CD4-positive, CD25-positive, alpha-beta regulatory T cell (primary cell): ENCODE results near the gene PDS5B. TPM values are rescaled to one million over a fixed set of nuclear protein-coding genes. Genes with fewer than 3 reads are reported as not detected.
"Not testable (repeated sequence)": the region's sequence is repeated elsewhere in the genome, so short reads cannot be mapped to it uniquely, and the experiment has no call there.

ENCODE experiments used
- ATAC-seq, 2 donors: fragments of 150-1000 bp; cut with Tn5 transposase; one replicate each; pipeline ENCODE4 v1.10.0; 2021; ENCODE audit warnings: low read depth in 2 of 2, moderate number of reproducible peaks in 2 of 2, moderate library complexity in 1 of 2
- DNase-seq, 3 donors: peaks; one replicate each; pipeline versions ENCODE4 v3.0.0 to v3.0.0-alpha.2; 2012 to 2022; ENCODE audit warnings: mixed read lengths in 1 of 3
- H3K27ac ChIP-seq: one replicate; pipeline ENCODE4 v1.7.0; 2013; ENCODE audit warnings: mild to moderate bottlenecking, low read length; ENCODE audit not compliant: insufficient read depth, poor library complexity, severe bottlenecking
- H3K27me3 ChIP-seq: one replicate; pipeline ENCODE4 v1.7.0; 2013; ENCODE audit warnings: low read length; ENCODE audit not compliant: control insufficient read depth, insufficient read depth
- H3K36me3 ChIP-seq: one replicate; pipeline ENCODE4 v1.7.0; 2013; ENCODE audit warnings: mild to moderate bottlenecking, low read length, moderate library complexity; ENCODE audit not compliant: control insufficient read depth, insufficient read depth
- H3K4me1 ChIP-seq: 2 replicates; pipeline ENCODE4 v1.7.0; 2013; ENCODE audit warnings: mild to moderate bottlenecking, low read length; ENCODE audit not compliant: insufficient read depth, control insufficient read depth, poor library complexity, severe bottlenecking
- H3K4me3 ChIP-seq: one replicate; pipeline ENCODE4 v1.7.0; 2013; ENCODE audit warnings: low read depth, mild to moderate bottlenecking, low read length, moderate library complexity
- H3K9me3 ChIP-seq, 2 experiments: 1 replicate in 1 of 2; 2 replicates in 1 of 2; pipeline ENCODE4 v1.7.0; 2013; ENCODE audit warnings: low read length in 2 of 2, mild to moderate bottlenecking in 1 of 2, moderate library complexity in 1 of 2; ENCODE audit not compliant: control insufficient read depth in 2 of 2
- H3K27ac Mint-ChIP-seq, 3 donors: one replicate each; pipeline ENCODE4 v1.8.0; 2020 to 2022; ENCODE audit warnings: mild to moderate bottlenecking in 3 of 3, mixed read lengths in 3 of 3, moderate library complexity in 2 of 3
- H3K27me3 Mint-ChIP-seq: one replicate; pipeline ENCODE4 v1.8.0; 2022; ENCODE audit warnings: mild to moderate bottlenecking, mixed read lengths
- H3K36me3 Mint-ChIP-seq: one replicate; pipeline ENCODE4 v1.8.0; 2020; ENCODE audit warnings: mixed read lengths
- H3K4me1 Mint-ChIP-seq, 4 donors: one replicate each; pipeline ENCODE4 v1.8.0; 2020 to 2022; ENCODE audit warnings: mixed read lengths in 4 of 4, mild to moderate bottlenecking in 1 of 4
- H3K4me3 Mint-ChIP-seq, 4 donors: one replicate each; pipeline ENCODE4 v1.8.0; 2020 to 2022; ENCODE audit warnings: mild to moderate bottlenecking in 4 of 4, mixed read lengths in 4 of 4, moderate library complexity in 3 of 4
- H3K9me3 Mint-ChIP-seq, 7 donors: one replicate each; pipeline ENCODE4 v1.8.0; 2020 to 2022; ENCODE audit warnings: mixed read lengths in 7 of 7, mild to moderate bottlenecking in 3 of 7, moderate library complexity in 2 of 7
- polyA plus RNA-seq, 4 donors: library from polyadenylated mRNA; unstranded; fragments of 300-500 nt; fragmentation: Illumina TruSeq; gene quantifications; one replicate each; pipeline ENCODE4 v1.2.3, GENCODE V29; 2021
- total RNA-seq: library from RNA; stranded (reverse); gene quantifications from one replicate; pipeline ENCODE4 v1.2.3, GENCODE V29; 2022

Gene PDS5B
- total and polyA plus RNA-seq, 5 donors from 2014 or later, result 28.6 to 51.4 (median 34.5) TPM

- H3K4me3 Mint-ChIP-seq, result no peak overlapping the region
- H3K27ac ChIP-seq, result no peak overlapping the region
- peaks cover 2% of the 10 kb centered on the region for H3K36me3 ChIP-seq
- H3K4me1 Mint-ChIP-seq, result peaks cover 27 to 74% (median 45%) of the 10 kb centered on the region in 4 donors
- H3K9me3 Mint-ChIP-seq, result peaks cover 0 to 5% (median 0%) of the 10 kb centered on the region in 7 donors
- peak overlapping the region in 1 of 3 donors; percentile 26 for H3K27ac Mint-ChIP-seq
- DNase-seq, result no peak
- ATAC-seq, result no peak
- peaks cover 48% of the 10 kb centered on the region for H3K36me3 Mint-ChIP-seq
- H3K27me3 ChIP-seq, result no peaks in the 10 kb centered on the region
- H3K4me3 ChIP-seq, result no peak overlapping the region
- H3K9me3 ChIP-seq, result no peaks in the 10 kb centered on the region
- H3K27me3 Mint-ChIP-seq, result no peaks in the 10 kb centered on the region
- peaks cover 1% of the 10 kb centered on the region for H3K4me1 ChIP-seq
These were observed 140.3 kb downstream of the PDS5B start for GRCh38 chr13:32726374-32727037.

GRCh38 chr13:32728327-32728726 is 142.1 kb downstream of the PDS5B start:
- Mint-ChIP-seq H3K27me3 (no peaks in the 10 kb centered on the region), H3K36me3 (peaks cover 38% of the 10 kb centered on the region), H3K9me3 (peaks cover 0 to 6% (median 0%) of the 10 kb centered on the region in 7 donors), H3K4me1 (peaks cover 31 to 70% (median 41%) of the 10 kb centered on the region in 4 donors), H3K4me3 (no peak overlapping the region), H3K27ac (no peak overlapping the region)
- ATAC-seq (no peak), DNase-seq (no peak)
- H3K27me3 ChIP-seq, result no peaks in the 10 kb centered on the region
- H3K4me3 ChIP-seq, result no peak overlapping the region
- peaks cover 3% of the 10 kb centered on the region for H3K4me1 ChIP-seq
- H3K27ac ChIP-seq, result no peak overlapping the region
- no peaks in the 10 kb centered on the region for H3K9me3 ChIP-seq
- H3K36me3 ChIP-seq, result peaks cover 2% of the 10 kb centered on the region

GRCh38 chr13:32729097-32729496 is 142.8 kb downstream of the PDS5B start:
- not testable (repeated sequence) for H3K27me3 Mint-ChIP-seq, H3K4me1 ChIP-seq, ATAC-seq, H3K27ac Mint-ChIP-seq, DNase-seq, H3K27ac ChIP-seq, H3K4me3 Mint-ChIP-seq, H3K9me3 ChIP-seq, H3K27me3 ChIP-seq, H3K36me3 ChIP-seq, H3K4me3 ChIP-seq, H3K9me3 Mint-ChIP-seq
- Mint-ChIP-seq H3K36me3 (peaks cover 33% of the 10 kb centered on the region), H3K4me1 (peaks cover 29 to 67% (median 37%) of the 10 kb centered on the region in 4 donors)

- no peaks in the 10 kb centered on the region for H3K27me3 Mint-ChIP-seq
- ATAC-seq (no peak), DNase-seq (no peak)
- peaks cover 20% of the 10 kb centered on the region for H3K36me3 Mint-ChIP-seq
- no peak overlapping the region for H3K27ac ChIP-seq
- peaks cover 10% of the 10 kb centered on the region for H3K4me1 ChIP-seq
- H3K36me3 ChIP-seq, result no peaks in the 10 kb centered on the region
- peak overlapping the region in 2 of 3 donors; percentile 5 to 12 for H3K27ac Mint-ChIP-seq
- H3K9me3 ChIP-seq, result no peaks in the 10 kb centered on the region
- peaks cover 0 to 6% (median 0%) of the 10 kb centered on the region in 7 donors for H3K9me3 Mint-ChIP-seq
- H3K27me3 ChIP-seq, result no peaks in the 10 kb centered on the region
- H3K4me1 Mint-ChIP-seq, result peaks cover 31 to 59% (median 39%) of the 10 kb centered on the region in 4 donors
- H3K4me3 Mint-ChIP-seq, result no peak overlapping the region
- H3K4me3 ChIP-seq, result no peak overlapping the region
These were observed 144.8 kb downstream of the PDS5B start for GRCh38 chr13:32731074-32731473.

GRCh38 chr13:32731576-32731975 is 145.3 kb downstream of the PDS5B start:
- no peak for ATAC-seq
- H3K9me3 Mint-ChIP-seq, result peaks cover 0 to 6% (median 0%) of the 10 kb centered on the region in 7 donors
- H3K4me3 Mint-ChIP-seq, result no peak overlapping the region
- DNase-seq, result no peak
- peak overlapping the region in 2 of 3 donors; percentile 5 to 12 for H3K27ac Mint-ChIP-seq
- peaks cover 36 to 61% (median 40%) of the 10 kb centered on the region in 4 donors for H3K4me1 Mint-ChIP-seq
- H3K36me3 Mint-ChIP-seq, result peaks cover 15% of the 10 kb centered on the region
- H3K27me3 Mint-ChIP-seq, result no peaks in the 10 kb centered on the region
- Histone ChIP-seq H3K9me3 (no peaks in the 10 kb centered on the region), H3K4me3 (no peak overlapping the region), H3K36me3 (no peaks in the 10 kb centered on the region), H3K27me3 (no peaks in the 10 kb centered on the region), H3K27ac (no peak overlapping the region), H3K4me1 (peaks cover 15% of the 10 kb centered on the region)

- H3K4me1 ChIP-seq, result peaks cover 17% of the 10 kb centered on the region
- DNase-seq (no peak), ATAC-seq (no peak)
- H3K27ac Mint-ChIP-seq, result no peak overlapping the region
- peaks cover 11% of the 10 kb centered on the region for H3K36me3 Mint-ChIP-seq
- H3K9me3 Mint-ChIP-seq, result peaks cover 0 to 6% (median 0%) of the 10 kb centered on the region in 7 donors
- H3K27me3 ChIP-seq, result no peaks in the 10 kb centered on the region
- H3K4me1 Mint-ChIP-seq, result peaks cover 38 to 64% (median 46%) of the 10 kb centered on the region in 4 donors
- no peaks in the 10 kb centered on the region for H3K9me3 ChIP-seq
- H3K4me3 ChIP-seq, result no peak overlapping the region
- H3K27me3 Mint-ChIP-seq, result no peaks in the 10 kb centered on the region
- no peak overlapping the region for H3K27ac ChIP-seq
- no peaks in the 10 kb centered on the region for H3K36me3 ChIP-seq
- H3K4me3 Mint-ChIP-seq, result no peak overlapping the region
These were observed 147.4 kb downstream of the PDS5B start for GRCh38 chr13:32733690-32734089.

- DNase-seq (no peak), ATAC-seq (no peak)
- peaks cover 37 to 64% (median 43%) of the 10 kb centered on the region in 4 donors for H3K4me1 Mint-ChIP-seq
- H3K4me1 ChIP-seq, result peaks cover 17% of the 10 kb centered on the region
- peak overlapping the region in 1 of 3 donors; percentile 15 for H3K27ac Mint-ChIP-seq
- H3K27me3 Mint-ChIP-seq, result no peaks in the 10 kb centered on the region
- H3K9me3 ChIP-seq, result no peaks in the 10 kb centered on the region
- H3K27me3 ChIP-seq, result no peaks in the 10 kb centered on the region
- H3K27ac ChIP-seq, result no peak overlapping the region
- no peak overlapping the region for H3K4me3 ChIP-seq
- H3K4me3 Mint-ChIP-seq, result peak overlapping the region in 1 of 4 donors; percentile 27
- peaks cover 6% of the 10 kb centered on the region for H3K36me3 Mint-ChIP-seq
- no peaks in the 10 kb centered on the region for H3K36me3 ChIP-seq
- peaks cover 0 to 6% (median 0%) of the 10 kb centered on the region in 7 donors for H3K9me3 Mint-ChIP-seq
These were observed 148.3 kb downstream of the PDS5B start for GRCh38 chr13:32734511-32734910.

GRCh38 chr13:32735859-32736258 is 149.6 kb downstream of the PDS5B start:
- Mint-ChIP-seq H3K36me3 (peaks cover 9% of the 10 kb centered on the region), H3K27me3 (no peaks in the 10 kb centered on the region), H3K9me3 (peaks cover 0 to 1% (median 0%) of the 10 kb centered on the region in 7 donors), H3K4me1 (peaks cover 29 to 52% (median 33%) of the 10 kb centered on the region in 4 donors), H3K4me3 (peak overlapping the region in 2 of 4 donors; percentile 26 to 70), H3K27ac (peak overlapping the region; percentile 76 to 94 (median 93))
- H3K4me1 ChIP-seq, result peaks cover 17% of the 10 kb centered on the region
- H3K27me3 ChIP-seq, result no peaks in the 10 kb centered on the region
- H3K36me3 ChIP-seq, result peaks cover 2% of the 10 kb centered on the region
- H3K4me3 ChIP-seq, result peak overlapping the region; percentile 91
- DNase-seq (no peak), ATAC-seq (no peak)
- no peaks in the 10 kb centered on the region for H3K9me3 ChIP-seq
- peak overlapping the region; percentile 83 for H3K27ac ChIP-seq
